CD8-positive, alpha-beta memory T cell (primary cell): ENCODE measurements around the gene MGAT3. TPM values are rescaled to one million over a fixed set of nuclear protein-coding genes. Genes with fewer than 3 reads are reported as not detected.
A peak's percentile ranks its signal among the peaks of the same experiment; 100 is the strongest.

ENCODE experiments used
- CTCF ChIA-PET: fragments of 350-600 bp; sonication (Branson Sonifier 250); formaldehyde crosslinking; loops from one replicate; lab custom pipeline; 2021; ENCODE audit warnings: antibody characterized with exemption; lab: Charles Lee
- POLR2A ChIA-PET: fragments of 350-600 bp; sonication (Branson Sonifier 250); formaldehyde crosslinking; loops from one replicate; lab custom pipeline; 2021; ENCODE audit warnings: antibody characterized with exemption; lab: Charles Lee
- DNase-seq, 5 donors: peaks; one replicate each; pipeline versions ENCODE4 v3.0.0 to v3.0.0-alpha.2; 2020 to 2022; ENCODE audit warnings: mixed read lengths in 1 of 5
- H3K27ac ChIP-seq: one replicate; pipeline ENCODE4 v1.7.0; 2013; ENCODE audit warnings: low read depth, mild to moderate bottlenecking, low read length, moderate library complexity
- H3K27me3 ChIP-seq: 2 replicates; pipeline ENCODE4 v1.7.0; 2013; ENCODE audit warnings: low read length, mild to moderate bottlenecking; ENCODE audit not compliant: insufficient read depth, poor library complexity, severe bottlenecking
- H3K36me3 ChIP-seq: 2 replicates; pipeline ENCODE4 v1.7.0; 2013; ENCODE audit warnings: mild to moderate bottlenecking, low read length, moderate library complexity; ENCODE audit not compliant: insufficient read depth
- H3K4me1 ChIP-seq: 2 replicates; pipeline ENCODE4 v1.7.0; 2013; ENCODE audit warnings: mild to moderate bottlenecking, low read length, moderate library complexity; ENCODE audit not compliant: insufficient read depth
- H3K4me3 ChIP-seq: 2 replicates; pipeline ENCODE4 v1.7.0; 2013; ENCODE audit warnings: mild to moderate bottlenecking, low read length
- H3K9me3 ChIP-seq: 2 replicates; pipeline ENCODE4 v1.7.0; 2013; ENCODE audit warnings: mild to moderate bottlenecking, low read length
- H3K27ac Mint-ChIP-seq, 8 donors: one replicate each; pipeline ENCODE4 v1.8.0; 2020 to 2021; ENCODE audit warnings: mixed read lengths in 8 of 8, mild to moderate bottlenecking in 6 of 8, inconsistent platforms in 3 of 8, moderate library complexity in 3 of 8
- H3K27me3 Mint-ChIP-seq, 2 donors: one replicate each; pipeline ENCODE4 v1.8.0; 2020 to 2021; ENCODE audit warnings: mixed read lengths in 2 of 2, mild to moderate bottlenecking in 1 of 2, moderate library complexity in 1 of 2
- H3K36me3 Mint-ChIP-seq, 3 donors: one replicate each; pipeline ENCODE4 v1.8.0; 2020 to 2021; ENCODE audit warnings: mixed read lengths in 3 of 3, inconsistent platforms in 1 of 3, mild to moderate bottlenecking in 1 of 3
- H3K4me1 Mint-ChIP-seq, 3 donors: one replicate each; pipeline ENCODE4 v1.8.0; 2020 to 2021; ENCODE audit warnings: mixed read lengths in 3 of 3, inconsistent platforms in 1 of 3, mild to moderate bottlenecking in 1 of 3
- H3K4me3 Mint-ChIP-seq, 7 donors: one replicate each; pipeline ENCODE4 v1.8.0; 2020 to 2021; ENCODE audit warnings: mixed read lengths in 7 of 7, mild to moderate bottlenecking in 6 of 7, moderate library complexity in 4 of 7, inconsistent platforms in 2 of 7
- H3K9me3 Mint-ChIP-seq, 5 donors: one replicate each; pipeline ENCODE4 v1.8.0; 2020 to 2022; ENCODE audit warnings: mixed read lengths in 5 of 5, mild to moderate bottlenecking in 3 of 5, moderate library complexity in 2 of 5, inconsistent platforms in 1 of 5
- polyA plus RNA-seq: library from polyadenylated mRNA; unstranded; fragments of 300-500 nt; fragmentation: Illumina TruSeq; gene quantifications from one replicate; pipeline ENCODE4 v1.2.3, GENCODE V29; 2021
- total RNA-seq, 2 experiments: library from RNA; stranded (reverse); gene quantifications; one replicate each; pipeline ENCODE4 v1.2.3, GENCODE V29; 2021

MGAT3 gene
- total and polyA plus RNA-seq, 3 experiments from 2014 or later: 0.03 to 0.37 (median 0.27) TPM

- Histone ChIP-seq H3K27ac (no peak overlapping the region), H3K36me3 (peaks cover 25% of the 10 kb centered on the region), H3K4me3 (no peak overlapping the region), H3K4me1 (no peaks in the 10 kb centered on the region), H3K27me3 (no peaks in the 10 kb centered on the region), H3K9me3 (no peaks in the 10 kb centered on the region)
- H3K4me3 Mint-ChIP-seq: no peak overlapping the region
- H3K4me1 Mint-ChIP-seq: no peaks in the 10 kb centered on the region
- H3K36me3 Mint-ChIP-seq: peaks cover 0 to 78% (median 0%) of the 10 kb centered on the region in 3 donors
- ChIA-PET POLR2A (no interaction called here), CTCF (no interaction called here)
- no peaks in the 10 kb centered on the region for H3K27me3 Mint-ChIP-seq
- H3K27ac Mint-ChIP-seq: no peak overlapping the region
- H3K9me3 Mint-ChIP-seq: no peaks in the 10 kb centered on the region
- peak in 1 of 5 donors; percentile 23 for DNase-seq
These were observed 26.8 kb upstream of the MGAT3 start for GRCh38 chr22:39429916-39430575.

GRCh38 chr22:39430576-39431150 is 26.1 kb upstream of the MGAT3 start:
- H3K4me3 Mint-ChIP-seq: no peak overlapping the region
- Histone ChIP-seq H3K4me1 (no peaks in the 10 kb centered on the region), H3K27ac (no peak overlapping the region), H3K9me3 (no peaks in the 10 kb centered on the region), H3K27me3 (no peaks in the 10 kb centered on the region), H3K36me3 (peaks cover 25% of the 10 kb centered on the region), H3K4me3 (no peak overlapping the region)
- peaks cover 0 to 77% (median 0%) of the 10 kb centered on the region in 3 donors for H3K36me3 Mint-ChIP-seq
- H3K27ac Mint-ChIP-seq: no peak overlapping the region
- H3K27me3 Mint-ChIP-seq: no peaks in the 10 kb centered on the region
- no peaks in the 10 kb centered on the region for H3K4me1 Mint-ChIP-seq
- ChIA-PET CTCF (no interaction called here), POLR2A (no interaction called here)
- H3K9me3 Mint-ChIP-seq: no peaks in the 10 kb centered on the region
- DNase-seq: peak in 1 of 5 donors; percentile 37

- Histone ChIP-seq H3K36me3 (peaks cover 25% of the 10 kb centered on the region), H3K9me3 (no peaks in the 10 kb centered on the region), H3K4me1 (no peaks in the 10 kb centered on the region), H3K4me3 (no peak overlapping the region), H3K27me3 (no peaks in the 10 kb centered on the region), H3K27ac (no peak overlapping the region)
- DNase-seq: peak in 1 of 5 donors; percentile 38
- Mint-ChIP-seq H3K9me3 (no peaks in the 10 kb centered on the region), H3K36me3 (peaks cover 0 to 72% (median 0%) of the 10 kb centered on the region in 3 donors), H3K4me3 (no peak overlapping the region), H3K27ac (no peak overlapping the region), H3K4me1 (no peaks in the 10 kb centered on the region), H3K27me3 (no peaks in the 10 kb centered on the region)
- ChIA-PET CTCF (no interaction called here), POLR2A (no interaction called here)
These were observed 25.5 kb upstream of the MGAT3 start for GRCh38 chr22:39431216-39431801.

DNA sequence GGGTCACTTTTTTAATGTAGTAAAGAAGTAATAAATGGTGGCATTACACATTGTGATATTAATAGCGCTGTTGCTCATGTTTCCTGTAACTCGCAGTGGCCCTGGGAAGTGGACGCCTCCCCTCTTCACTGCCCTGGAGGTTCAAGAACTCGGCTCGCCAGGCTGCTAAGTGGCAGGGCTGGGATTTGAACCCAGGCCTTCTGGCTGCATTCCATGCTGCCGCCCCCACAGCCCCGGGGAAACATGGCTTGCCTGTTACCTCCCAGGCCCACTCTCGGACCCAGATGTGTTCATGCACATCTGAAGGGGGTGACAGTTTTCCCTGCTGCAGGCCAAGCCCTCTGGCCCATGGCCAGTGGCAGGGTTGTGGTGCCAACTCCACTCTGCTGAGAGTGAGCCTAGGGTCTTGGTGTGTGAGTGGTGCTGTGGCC is 25.0 kb upstream of the MGAT3 start:
- CTCF ChIA-PET: no interaction called here
- H3K27ac Mint-ChIP-seq: no peak overlapping the region

GRCh38 chr22:39432361-39432811 is 24.4 kb upstream of the MGAT3 start:
- CTCF ChIA-PET: no interaction called here
- Histone ChIP-seq H3K4me3 (no peak overlapping the region), H3K36me3 (peaks cover 15% of the 10 kb centered on the region), H3K27me3 (no peaks in the 10 kb centered on the region), H3K4me1 (peaks cover 4% of the 10 kb centered on the region), H3K27ac (no peak overlapping the region), H3K9me3 (no peaks in the 10 kb centered on the region)
- POLR2A ChIA-PET: no interaction called here
- H3K9me3 Mint-ChIP-seq: no peaks in the 10 kb centered on the region
- no peaks in the 10 kb centered on the region for H3K27me3 Mint-ChIP-seq
- no peak overlapping the region for H3K4me3 Mint-ChIP-seq
- peaks cover 0 to 61% (median 0%) of the 10 kb centered on the region in 3 donors for H3K36me3 Mint-ChIP-seq
- peak in 1 of 5 donors; percentile 13 for DNase-seq
- no peak overlapping the region for H3K27ac Mint-ChIP-seq
- H3K4me1 Mint-ChIP-seq: peaks cover 0 to 4% (median 4%) of the 10 kb centered on the region in 3 donors

More for the DNA sequence above, 25.0 kb upstream of the MGAT3 start:
- peaks cover 20% of the 10 kb centered on the region for H3K36me3 ChIP-seq
- Mint-ChIP-seq H3K36me3 (peaks cover 0 to 67% (median 0%) of the 10 kb centered on the region in 3 donors), H3K9me3 (no peaks in the 10 kb centered on the region), H3K4me1 (no peaks in the 10 kb centered on the region), H3K27me3 (no peaks in the 10 kb centered on the region), H3K4me3 (no peak overlapping the region)
- H3K4me1 ChIP-seq: no peaks in the 10 kb centered on the region
- no peaks in the 10 kb centered on the region for H3K9me3 ChIP-seq
- no peak overlapping the region for H3K27ac ChIP-seq
- no peak overlapping the region for H3K4me3 ChIP-seq
- DNase-seq: peak in 1 of 5 donors; percentile 19
- POLR2A ChIA-PET: no interaction called here
- no peaks in the 10 kb centered on the region for H3K27me3 ChIP-seq

DNA sequence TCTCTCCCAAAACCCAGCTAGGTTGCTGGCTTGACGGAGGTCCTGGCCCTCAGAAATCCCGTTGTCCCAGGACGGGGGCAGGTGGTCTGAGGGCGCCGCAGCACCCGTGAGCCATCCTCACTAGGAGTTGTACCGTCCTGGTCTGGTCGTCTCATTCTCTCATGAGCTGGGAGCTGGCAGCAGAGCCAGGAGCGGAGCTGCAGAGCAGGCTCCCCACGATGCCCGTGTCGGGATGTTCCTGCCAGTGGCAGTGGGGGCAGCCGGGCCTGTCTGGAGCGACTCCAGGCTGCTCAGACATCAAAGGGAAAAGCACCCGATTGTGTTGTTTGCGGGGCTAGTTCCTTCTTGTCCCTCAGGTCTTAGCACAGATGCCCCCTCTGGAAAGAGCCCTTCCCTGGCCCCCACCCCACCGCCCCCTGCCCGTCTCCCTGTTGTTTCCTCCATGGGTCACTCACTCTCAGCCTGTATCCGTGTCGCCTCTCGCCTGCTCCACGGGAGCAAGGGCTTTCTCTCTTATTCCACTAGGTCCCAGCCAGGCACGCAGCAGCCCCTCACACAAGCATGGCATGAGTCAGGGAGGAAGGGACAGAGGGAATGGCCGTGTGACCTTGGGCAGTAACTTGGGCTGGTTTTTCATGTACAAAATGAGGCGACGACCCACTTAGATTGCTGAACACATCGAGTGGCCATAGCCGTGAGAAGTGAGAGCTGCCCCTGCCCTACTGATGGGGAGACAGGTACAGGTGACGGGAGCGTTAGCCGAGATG is 23.2 kb upstream of the MGAT3 start:
- Mint-ChIP-seq H3K27ac (no peak overlapping the region), H3K27me3 (no peaks in the 10 kb centered on the region), H3K4me1 (peaks cover 3 to 13% (median 5%) of the 10 kb centered on the region in 3 donors), H3K9me3 (no peaks in the 10 kb centered on the region), H3K36me3 (peaks cover 0 to 50% (median 0%) of the 10 kb centered on the region in 3 donors), H3K4me3 (no peak overlapping the region)
- ChIA-PET CTCF (no interaction called here), POLR2A (no interaction called here)
- DNase-seq: peak in 1 of 5 donors; percentile 37
- H3K4me3 ChIP-seq: no peak overlapping the region
- H3K9me3 ChIP-seq: no peaks in the 10 kb centered on the region
- H3K4me1 ChIP-seq: peaks cover 9% of the 10 kb centered on the region
- H3K27ac ChIP-seq: no peak overlapping the region
- H3K27me3 ChIP-seq: no peaks in the 10 kb centered on the region
- H3K36me3 ChIP-seq: peaks cover 4% of the 10 kb centered on the region

DNA sequence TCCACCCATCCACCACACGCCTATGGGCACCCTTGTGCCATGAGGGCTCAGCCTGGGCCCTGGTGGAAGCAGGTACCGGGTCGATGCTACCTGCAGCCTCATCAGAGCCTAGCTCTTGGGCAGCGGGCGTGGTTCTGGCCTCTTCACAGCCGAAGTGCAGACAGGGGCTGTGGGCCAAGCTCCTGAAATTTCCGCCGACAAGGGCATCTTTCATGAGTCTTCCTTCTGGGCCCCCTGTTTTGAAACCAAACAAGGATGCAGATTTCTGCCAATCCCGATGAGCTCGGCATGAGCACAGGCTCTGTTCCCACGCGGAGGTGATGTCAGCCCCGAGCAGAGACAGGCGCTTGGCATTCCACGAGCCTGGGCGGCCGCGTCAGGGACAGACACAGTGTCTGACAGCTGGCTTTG is 22.6 kb upstream of the MGAT3 start:
- Mint-ChIP-seq H3K9me3 (no peaks in the 10 kb centered on the region), H3K4me3 (no peak overlapping the region), H3K36me3 (peaks cover 0 to 44% (median 0%) of the 10 kb centered on the region in 3 donors), H3K4me1 (peaks cover 5 to 14% (median 9%) of the 10 kb centered on the region in 3 donors), H3K27ac (peak overlapping the region in 1 of 8 donors; percentile 21), H3K27me3 (peaks cover 0 to 4% of the 10 kb centered on the region in 2 donors)
- CTCF ChIA-PET: no interaction called here
- no peak for DNase-seq
- no peak overlapping the region for H3K4me3 ChIP-seq
- H3K27ac ChIP-seq: no peak overlapping the region
- POLR2A ChIA-PET: no interaction called here
- no peaks in the 10 kb centered on the region for H3K27me3 ChIP-seq
- no peaks in the 10 kb centered on the region for H3K36me3 ChIP-seq
- peaks cover 9% of the 10 kb centered on the region for H3K4me1 ChIP-seq
- no peaks in the 10 kb centered on the region for H3K9me3 ChIP-seq
